Epithelial cell of esophagus (primary cell): ENCODE data around the gene RGCC.
A peak's percentile ranks its signal among the peaks of the same experiment; 100 is the strongest.
"Not testable (repeated sequence)": the region's sequence is repeated elsewhere in the genome, so short reads cannot be mapped to it uniquely, and the experiment has no call there.

ENCODE experiments used
- DNase-seq: peaks from one replicate; pipeline ENCODE4 v3.0.0; 2010; ENCODE audit warnings: low read depth
- H3K4me3 ChIP-seq: 2 replicates; pipeline ENCODE4 v1.5.1; 2011; ENCODE audit warnings: mild to moderate bottlenecking, low read length, control low read depth
- CTCF ChIP-seq: IDR thresholded peaks from 2 replicates; pipeline ENCODE4 v1.5.1; 2011; ENCODE audit warnings: low read depth, mild to moderate bottlenecking, low read length, control low read depth, inconsistent platforms; ENCODE audit not compliant: insufficient read depth; ENCODE audit errors: missing control alignments

Gene RGCC

DNA sequence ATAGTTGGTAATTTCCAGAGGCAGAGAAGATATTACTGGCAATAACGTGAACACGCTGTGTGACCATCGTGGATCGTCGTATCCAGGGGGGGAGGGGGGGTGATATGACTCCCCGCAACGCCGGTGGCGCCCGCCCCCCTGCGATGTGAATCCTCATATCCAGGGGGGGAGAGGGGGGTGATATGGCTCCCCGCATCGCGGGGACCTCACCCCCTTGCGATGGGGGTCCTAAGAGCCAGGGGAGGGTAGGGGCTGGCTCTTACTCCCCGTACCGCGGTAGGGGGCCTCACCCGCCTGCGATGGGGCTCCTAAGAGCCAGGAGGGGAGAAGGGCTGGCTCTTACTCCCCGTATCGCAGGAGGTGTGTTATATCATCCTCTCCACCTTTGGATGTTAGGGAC, 31.3 kb upstream of the RGCC start:
- no peak overlapping the region for H3K4me3 ChIP-seq
- no peak for TF ChIP-seq CTCF
- no peak for DNase-seq

DNA sequence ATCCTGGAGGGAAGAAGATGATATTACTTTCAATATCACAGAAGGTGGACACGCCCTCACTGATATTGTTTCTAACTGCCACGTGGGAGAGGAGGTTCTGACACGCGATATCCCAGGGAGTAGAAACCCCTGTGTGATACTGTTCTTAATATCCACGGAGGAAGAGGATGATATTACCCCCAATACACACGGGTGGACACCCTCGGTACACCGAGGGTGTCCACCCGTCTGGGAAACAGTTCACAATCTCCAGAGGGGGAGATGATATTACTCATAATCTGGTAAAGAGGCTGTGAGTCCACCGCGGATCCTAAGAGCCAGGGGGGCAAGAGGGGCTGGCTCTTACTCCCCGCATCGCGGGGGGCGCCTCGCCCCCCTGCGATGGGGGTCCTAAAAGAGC, 29.7 kb upstream of the RGCC start:
- DNase-seq = no peak
- no peak overlapping the region for H3K4me3 ChIP-seq
- no peak for TF ChIP-seq CTCF

GRCh38 chr13:41428155-41428554, 29.2 kb upstream of the RGCC start:
- DNase-seq = no peak
- TF ChIP-seq CTCF = peak; percentile 10
- no peak overlapping the region for H3K4me3 ChIP-seq

DNA sequence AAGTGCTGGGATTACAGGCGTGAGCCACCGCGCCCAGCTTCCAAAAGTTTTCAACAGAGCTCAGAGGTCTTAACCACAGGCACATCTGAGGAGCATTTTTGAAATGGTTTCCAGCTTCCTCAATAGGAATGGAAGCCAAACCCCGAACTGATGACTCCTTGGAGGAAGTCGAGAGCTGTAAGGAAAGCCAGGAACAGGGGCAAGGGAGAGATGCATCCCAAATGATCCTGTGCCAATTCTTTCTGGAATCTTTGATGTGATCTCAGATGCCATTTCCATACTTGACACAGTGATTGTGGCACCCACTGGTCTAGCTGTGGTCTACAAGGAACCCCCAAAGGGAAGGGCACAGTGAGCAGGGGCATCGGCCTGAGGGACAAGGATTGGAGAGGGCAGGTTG, 23.3 kb upstream of the RGCC start:
- not testable (repeated sequence) for DNase-seq, H3K4me3 ChIP-seq

- no peak for TF ChIP-seq CTCF
- no peak for DNase-seq
- H3K4me3 ChIP-seq = no peak overlapping the region
These were observed 22.4 kb upstream of the RGCC start for GRCh38 chr13:41434831-41435520.

- no peak for DNase-seq
- no peak overlapping the region for H3K4me3 ChIP-seq
- TF ChIP-seq CTCF = no peak
These were observed 13.4 kb upstream of the RGCC start for GRCh38 chr13:41443969-41444368.

- no peak for DNase-seq
- no peak overlapping the region for H3K4me3 ChIP-seq
- TF ChIP-seq CTCF = no peak
These were observed 4.9 kb upstream of the RGCC start for GRCh38 chr13:41452462-41452861.
